Activated CD8-positive, alpha-beta memory T cell treated with anti-CD3 and anti-CD28 coated beads for 24 hours (primary cell): ENCODE data around the gene PRPSAP2.
"Not testable (repeated sequence)": the region's sequence is repeated elsewhere in the genome, so short reads cannot be mapped to it uniquely, and the experiment has no call there.

ENCODE experiments used
- DNase-seq: peaks from one replicate; pipeline ENCODE4 v3.0.0-alpha.2; 2020

PRPSAP2 gene

DNA sequence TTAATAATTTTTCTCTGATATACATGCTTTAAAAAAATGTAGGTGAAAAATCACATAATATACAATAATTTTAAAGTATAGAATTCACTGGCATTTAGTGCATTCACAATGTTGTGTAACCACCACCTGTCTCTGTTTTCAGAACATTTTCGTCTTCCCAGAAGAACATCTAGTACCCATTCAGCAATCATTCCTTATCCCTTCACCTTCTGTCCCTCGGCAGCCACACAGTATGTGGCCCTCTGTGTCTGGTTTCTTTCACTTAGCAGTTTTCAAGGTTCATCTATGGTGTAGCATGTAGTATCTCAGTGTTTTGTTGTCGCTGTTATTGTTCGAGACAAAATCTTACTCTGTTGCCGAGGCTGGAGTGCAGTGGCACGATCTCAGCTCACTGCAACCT lies 33.6 kb downstream of the PRPSAP2 start:
- no peak for DNase-seq

DNA sequence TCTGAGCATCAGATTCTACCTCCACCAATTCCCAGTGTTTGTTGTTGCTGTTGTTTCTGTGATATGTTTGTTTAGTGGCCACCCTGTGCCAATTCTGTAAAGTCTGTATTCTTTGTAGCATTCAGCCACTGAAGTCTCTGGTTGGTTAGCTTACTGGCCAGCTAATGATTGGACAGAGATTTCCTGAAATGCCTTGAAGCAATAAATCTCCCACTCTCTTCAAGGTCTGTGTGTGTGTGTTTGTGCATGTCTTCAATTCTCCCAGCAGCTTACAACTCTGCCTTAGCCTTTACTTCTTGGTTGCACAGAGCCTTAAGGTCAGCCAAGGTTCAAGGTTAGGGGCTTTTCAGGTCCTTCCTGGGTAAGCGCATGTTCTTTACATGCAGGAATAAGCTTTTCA lies 38.2 kb downstream of the PRPSAP2 start:
- DNase-seq = no peak

DNA sequence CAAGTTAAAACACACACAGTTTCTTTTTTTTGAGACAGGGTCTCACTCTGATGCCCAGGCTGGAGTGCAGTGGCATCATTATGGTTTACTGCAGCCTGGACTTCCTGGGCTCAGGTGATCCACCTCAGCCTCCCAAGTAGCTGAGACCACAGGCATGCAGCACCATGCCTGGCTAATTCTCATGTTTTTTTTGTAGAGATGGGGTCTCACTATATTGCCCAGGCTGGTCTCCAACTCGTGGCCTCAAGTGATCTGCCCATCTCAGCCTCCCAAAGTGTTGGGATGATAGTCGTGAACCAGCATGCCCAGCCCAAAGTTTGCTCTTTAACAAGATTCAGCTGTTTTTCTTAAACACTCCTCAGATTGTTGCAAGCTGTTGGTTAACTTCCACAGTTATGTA lies 39.0 kb downstream of the PRPSAP2 start:
- no peak for DNase-seq

DNA sequence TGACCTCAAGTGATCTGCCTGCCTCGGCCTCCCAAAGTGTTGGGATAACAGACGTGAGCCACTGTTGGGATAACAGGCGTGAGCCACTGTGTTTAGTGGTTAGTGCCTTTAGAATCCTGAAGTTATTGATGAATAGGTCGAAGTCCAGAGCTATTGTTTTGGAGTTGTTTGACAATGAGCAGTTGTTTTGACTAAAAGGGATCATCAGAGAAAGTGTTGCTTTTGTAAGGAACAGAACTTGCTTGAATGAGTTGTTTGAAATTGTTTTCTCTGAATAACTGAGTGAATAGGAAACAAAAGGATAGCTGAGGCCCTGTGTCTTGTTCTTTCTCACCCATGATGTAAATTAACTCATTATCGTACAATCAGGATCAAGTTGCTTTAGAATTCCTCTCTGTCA lies 46.6 kb downstream of the PRPSAP2 start:
- DNase-seq = no peak

DNA sequence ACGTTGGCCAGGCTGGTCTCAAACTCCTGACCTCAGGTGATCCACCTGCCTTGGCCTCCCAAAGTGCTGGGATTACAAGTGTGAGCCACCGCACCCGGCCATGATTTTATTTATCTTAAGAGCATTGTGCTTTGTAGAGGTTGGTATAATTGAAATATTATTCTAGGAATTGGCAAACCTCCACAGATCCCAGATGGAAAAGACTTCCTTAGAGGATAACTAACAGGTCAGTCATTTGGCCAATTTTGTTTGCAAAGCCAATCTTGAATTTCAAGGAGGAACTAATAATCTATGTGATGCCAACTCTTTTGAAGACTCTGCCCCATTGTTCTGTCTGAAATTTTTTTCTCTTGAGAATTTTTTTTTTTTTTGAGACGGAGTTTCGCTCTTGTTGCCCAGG lies 47.3 kb downstream of the PRPSAP2 start:
- no peak for DNase-seq

DNA sequence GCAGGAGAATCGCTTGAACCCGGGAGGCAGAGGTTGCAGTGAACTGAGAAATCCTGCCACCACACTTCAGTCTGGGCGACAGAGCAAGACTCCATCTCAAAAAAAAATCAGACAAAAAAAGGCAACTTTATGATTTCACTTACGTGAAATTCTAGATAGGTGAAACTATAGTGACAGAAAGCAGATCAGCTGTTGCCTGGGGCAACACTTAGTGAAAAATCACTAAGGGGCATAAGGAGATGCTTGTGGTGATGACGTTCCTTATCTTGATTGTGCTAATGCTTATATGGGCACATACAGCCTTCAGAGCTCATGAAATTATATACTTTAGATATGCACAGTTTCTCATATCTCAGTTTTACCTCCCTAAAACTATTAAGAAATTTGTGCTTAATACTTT lies 52.4 kb downstream of the PRPSAP2 start:
- no peak for DNase-seq

DNA sequence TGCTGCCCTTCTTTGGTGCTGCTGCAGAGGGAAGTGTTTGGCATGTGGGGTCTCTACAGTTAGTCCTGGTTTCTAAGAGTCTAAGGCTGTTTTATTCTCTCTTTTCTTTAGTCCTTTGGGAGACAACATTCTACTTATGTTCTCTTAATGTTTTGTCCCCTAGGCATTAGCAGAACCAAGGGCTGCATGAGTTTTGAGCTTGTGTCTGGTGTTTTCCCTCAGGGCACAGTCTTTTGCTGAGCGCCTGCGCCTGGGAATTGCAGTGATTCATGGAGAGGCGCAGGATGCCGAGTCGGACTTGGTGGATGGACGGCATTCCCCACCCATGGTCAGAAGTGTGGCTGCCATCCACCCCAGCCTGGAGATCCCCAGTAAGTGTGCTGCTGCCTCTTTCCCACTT lies 53.0 kb downstream of the PRPSAP2 start:
- DNase-seq = no peak

DNA sequence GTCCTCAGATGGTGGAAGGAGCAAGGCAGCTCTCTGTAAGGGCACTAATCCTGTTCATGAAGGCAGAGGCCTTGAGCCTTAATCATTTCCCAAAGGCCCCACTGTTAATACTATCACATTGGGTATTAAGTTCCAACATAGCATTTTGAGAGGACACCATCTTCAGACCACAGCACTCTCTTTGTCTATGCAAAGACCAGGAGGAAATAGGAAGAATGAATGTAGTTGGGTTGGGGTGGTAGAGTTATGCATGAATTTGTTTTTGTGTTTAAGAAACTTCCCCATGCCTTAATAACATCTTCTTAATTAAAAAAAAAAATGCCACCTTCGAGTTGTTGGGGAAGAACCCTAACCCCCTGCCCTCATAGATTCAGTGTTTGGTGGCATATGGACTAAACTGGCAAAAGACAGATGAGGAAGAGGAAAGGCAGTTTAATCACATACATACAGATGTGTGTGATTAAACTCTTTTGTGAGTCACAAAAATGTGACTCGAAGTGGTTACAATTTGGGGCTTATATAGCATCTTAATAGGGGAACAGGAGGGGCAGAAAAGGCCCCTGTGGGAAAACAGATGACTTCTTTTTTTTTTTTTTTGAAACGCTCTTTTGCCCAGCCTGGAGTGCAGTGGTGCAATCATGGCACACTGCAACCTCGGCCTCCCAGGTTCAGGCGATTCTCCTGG lies 59.0 kb downstream of the PRPSAP2 start:
- DNase-seq = no peak

DNA sequence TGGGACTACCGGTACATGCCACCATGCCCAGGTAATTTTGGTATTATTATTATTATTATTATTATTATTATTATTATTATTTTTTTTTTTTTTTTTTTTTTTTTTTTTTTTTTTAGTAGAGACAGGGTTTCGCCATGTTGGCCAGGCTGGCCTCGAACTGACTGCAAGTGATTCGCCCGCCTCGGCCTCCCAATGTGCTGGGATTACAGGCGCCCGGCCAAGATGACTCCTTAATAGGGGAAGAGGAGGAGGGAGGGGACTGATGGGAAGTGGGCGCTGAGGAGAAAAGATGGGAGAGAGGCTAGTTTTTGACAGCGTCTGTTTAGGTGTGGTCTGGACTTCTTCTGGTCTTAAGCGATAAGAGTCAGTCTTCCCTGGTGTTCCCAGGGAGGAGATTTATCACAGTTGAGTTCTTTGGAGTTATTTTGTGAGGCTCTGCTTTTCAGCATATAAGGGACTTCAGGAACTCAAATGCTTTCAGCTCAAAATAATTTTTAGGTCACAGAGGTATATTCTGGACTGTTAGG lies 59.6 kb downstream of the PRPSAP2 start:
- no peak for DNase-seq

DNA sequence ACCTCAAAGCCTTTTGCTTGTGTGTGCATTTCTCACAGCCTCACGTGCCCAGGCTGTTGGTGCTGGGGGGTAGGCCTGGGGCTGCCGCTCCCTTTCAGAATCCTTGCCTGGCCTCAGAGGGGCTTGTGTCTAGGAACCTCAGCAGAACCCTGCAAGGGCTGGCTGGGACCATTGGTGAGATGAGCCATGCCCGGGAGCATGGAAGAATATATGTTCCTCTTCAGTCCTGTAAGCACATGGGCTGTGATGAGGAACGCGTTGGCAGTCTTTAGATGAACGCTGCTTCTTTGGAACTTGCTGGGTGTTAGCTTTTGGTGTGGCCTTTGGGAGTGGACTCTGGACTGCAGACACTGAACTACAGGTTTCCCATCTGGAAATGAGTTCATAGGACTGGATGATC lies 62.0 kb downstream of the PRPSAP2 start:
- no peak for DNase-seq

DNA sequence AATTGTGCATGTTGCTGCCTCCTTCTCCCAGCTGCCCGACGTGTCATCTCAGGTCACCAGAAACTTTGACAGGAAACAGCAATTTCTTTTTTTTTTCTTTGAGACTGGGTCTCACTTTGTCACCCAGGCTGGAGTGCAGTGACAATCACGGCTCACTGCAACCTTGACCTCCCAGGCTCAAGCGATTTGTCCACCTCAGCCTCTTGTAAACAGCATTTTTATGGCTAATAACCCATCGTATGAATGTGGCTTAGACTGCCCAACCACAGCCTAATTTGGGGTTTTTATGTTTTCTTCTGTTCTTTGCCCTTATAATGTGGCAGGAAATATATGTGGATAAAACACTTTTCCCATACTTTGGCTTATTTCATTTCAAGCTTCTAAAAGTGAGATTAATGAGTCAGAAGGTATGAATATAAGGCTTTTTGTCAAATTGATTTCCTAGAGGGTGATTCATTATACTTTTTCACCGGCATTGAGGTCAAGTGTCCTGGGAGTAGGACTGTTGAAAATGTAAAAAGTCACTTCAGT lies 63.0 kb downstream of the PRPSAP2 start:
- no peak for DNase-seq

DNA sequence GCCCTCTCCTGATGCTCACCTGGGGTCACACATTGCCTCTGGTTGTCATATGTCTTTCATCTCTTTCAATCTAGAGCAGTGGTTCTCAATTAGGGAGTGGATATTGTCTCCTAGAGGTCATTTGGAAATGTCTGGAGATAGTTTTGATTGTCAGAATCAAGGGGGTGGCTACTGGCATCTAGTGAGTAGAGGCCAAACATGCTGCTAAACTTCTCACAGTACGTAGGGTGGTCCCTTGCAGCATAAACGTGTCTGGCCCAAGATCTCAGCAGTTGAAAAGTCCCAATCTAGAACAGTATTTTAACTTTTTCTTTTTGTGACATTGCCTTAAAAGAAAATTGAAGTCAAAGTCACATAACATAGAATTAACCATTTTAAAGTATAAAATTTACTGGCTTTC lies 63.6 kb downstream of the PRPSAP2 start:
- no peak for DNase-seq

DNA sequence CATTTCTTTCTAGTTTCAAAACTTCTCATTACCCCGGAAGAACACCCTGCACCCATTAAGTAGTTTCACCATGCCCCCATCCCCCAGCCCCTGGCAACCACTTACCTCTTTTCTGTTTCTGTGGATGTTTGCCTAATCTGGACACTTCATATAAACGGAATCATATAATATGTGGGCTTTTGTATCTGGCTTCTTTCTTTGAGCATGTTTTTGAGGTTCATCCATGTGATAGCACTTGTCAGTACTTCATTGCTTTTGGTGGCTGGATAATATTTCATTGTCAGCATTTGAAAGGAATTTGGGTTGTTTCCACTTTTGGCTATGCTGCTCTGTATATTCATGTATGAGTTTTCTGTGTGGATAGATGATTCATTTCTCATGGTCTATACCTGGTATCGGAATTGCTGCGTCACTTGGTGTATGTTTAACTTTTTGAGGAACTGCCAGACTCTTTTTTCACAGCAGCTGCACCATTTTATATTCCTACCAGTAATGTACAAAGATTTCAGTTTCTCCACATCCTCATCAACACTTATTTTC lies 64.1 kb downstream of the PRPSAP2 start:
- DNase-seq = no peak

DNA sequence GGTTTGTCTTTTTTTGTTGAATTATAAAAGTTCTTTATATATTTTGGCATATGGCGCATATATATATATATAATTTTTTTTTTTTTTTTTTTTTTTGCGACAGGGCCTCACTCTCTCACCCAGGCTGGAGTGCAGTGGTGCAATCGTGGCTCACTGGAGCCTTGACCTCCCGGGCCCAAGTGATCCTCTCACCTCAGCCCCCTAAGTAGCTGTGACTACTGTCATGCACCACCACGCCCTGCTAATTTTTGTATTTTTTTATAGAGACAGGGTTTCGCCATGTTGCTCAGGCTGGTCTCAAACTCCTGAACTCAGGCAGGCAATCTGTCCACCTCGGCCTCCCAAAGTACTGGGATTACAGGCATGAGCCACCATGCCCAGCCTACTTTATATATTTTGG lies 64.7 kb downstream of the PRPSAP2 start:
- not testable (repeated sequence) for DNase-seq

DNA sequence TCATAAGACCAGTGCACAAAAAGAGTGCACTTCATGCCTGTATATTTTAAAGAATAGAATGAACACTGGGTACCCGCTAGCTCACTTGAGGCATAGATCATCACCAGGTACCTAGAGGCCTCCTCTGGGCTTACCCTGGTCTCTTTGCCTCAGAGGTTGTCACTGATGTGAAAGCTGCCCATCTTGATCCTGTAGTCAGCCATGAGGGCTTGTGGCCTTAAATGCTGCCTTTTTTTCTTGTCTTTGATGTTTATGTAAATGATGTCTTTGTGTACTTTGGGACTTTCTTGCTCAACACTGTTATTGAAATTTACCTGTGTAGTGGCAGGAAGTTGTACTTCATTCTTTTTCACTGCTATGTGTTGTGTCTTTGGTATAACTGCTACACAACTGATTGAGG lies 67.3 kb downstream of the PRPSAP2 start:
- DNase-seq = no peak

DNA sequence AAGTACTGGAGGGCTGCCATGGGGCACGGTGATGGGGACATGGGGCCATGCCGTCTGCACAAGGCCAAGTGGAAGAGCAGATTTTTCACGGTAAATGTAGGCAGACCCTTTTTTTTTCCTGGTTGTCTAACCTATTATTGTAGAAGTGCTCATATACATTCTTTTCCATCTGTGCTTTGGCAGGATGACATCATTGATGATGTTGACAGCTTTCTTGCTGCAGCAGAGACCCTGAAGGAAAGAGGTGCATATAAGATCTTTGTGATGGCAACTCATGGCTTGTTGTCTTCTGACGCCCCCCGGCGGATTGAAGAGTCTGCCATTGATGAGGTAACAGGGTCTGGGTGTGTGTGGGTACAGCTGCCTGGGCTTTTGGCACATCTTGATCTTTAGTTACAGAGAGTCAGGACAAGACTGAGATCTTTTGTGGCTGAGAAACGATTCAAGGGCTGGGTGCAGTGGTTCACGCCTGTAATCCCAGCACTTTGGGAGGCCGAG lies 70.7 kb downstream of the PRPSAP2 start:
- no peak for DNase-seq

DNA sequence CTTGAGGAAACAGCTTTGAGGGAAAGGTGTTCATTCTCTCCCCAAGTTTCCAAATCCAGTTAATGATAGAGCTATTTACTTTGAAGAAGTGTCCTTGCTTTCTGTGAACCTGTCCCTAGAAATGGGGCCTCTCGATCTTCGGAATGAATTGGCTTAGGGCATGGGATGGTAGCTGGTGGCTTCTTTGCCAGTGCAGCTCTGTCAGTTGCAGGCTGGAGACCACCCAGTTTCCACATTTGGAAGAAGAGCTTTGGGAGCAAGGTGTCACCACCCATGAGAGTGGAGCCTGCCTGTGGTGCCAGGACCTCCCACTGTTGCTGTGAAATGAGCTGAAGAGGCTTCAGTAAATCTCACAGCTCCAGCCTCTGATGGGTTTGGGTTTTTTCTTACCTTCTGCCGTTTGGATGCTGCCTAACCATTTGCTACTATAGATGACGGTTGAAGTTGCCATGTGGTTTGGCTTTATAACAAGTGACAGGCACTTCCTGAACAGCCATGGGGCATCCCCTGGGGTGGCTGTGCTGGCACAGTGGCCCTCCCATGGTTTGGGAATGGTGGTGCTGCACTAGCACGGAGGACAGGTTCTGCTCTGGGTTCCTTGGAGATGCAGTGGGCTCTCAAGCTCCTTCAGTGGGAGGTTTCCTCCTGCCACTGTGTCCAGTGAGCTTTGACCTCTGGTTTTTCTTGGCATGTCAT lies 74.6 kb downstream of the PRPSAP2 start:
- no peak for DNase-seq

DNA sequence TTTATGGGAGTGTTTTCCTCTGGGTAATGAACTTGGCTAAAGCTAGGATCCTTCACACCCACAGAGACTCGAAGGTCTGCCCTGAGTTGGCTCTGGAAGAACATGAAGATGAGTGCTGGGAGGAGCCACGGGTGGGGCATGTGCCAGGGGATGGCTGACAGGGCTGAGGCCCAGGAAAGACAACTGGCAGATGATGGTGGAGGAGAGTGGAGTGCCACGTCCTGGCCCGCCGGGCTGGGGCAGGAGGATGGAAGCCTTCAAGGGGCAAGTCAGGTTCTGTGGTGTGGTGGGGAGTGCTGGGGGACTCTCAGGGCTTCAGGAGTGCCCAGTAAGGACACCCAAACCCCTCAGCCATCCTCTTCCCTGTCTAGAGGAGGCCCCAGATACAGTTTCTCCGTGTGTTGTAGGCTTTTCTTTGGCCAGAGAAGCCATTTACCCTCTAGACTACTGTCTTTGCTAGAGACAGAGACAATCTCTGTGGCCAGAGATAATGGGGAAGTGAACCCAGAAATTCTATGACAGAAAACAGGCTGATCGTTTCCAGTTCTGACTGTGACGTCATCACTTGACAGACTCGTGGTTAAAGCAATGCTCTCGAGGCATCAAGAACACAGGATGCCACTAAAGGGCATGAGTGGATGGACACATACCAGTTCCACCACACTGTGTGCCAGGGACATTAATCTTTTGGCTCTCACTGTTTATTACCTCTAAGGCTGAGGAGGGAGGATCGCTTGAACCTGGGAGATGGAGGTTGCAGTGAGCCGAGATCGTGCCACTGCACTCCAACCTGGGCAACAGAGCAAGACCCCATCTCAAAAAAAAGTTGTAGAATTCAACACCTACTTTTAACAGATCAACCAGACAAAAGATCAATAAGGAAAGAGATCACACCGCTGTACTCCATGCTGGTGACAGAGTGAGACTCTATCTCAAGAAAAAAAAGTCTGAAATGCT lies 75.4 kb downstream of the PRPSAP2 start:
- DNase-seq = no peak

DNA sequence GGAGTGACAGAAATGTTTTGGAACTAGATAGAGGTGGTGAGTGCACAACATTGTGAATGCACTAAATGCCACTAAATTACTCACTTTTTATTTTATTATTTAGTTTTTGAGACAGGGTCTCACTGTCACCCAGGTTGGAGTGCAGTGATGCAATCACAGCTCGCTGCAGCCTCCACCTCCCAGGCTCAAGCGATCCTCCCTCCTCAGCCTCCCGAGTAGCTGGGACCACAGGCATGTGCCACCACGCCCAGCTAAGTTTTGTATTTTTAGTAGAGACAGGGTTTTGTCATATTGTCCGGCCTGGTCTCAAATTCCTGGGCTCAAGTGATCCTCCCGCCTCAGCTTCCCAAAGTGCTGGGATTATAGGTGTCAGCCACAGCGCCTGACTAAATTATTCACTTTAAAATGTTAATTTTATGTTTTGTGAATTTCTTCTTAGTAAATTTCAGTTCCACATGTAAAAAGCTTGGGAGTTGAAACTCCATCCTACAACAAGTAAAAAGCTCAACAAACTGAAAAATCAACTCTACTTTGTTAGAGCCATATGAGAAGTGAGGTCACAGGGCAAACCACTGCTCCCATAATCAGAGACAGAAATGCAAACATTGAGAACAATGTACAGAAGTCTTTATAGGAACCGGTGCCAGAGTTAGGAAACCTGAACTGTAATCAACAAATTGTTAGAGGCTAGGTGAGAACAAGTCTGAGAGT lies 80.2 kb downstream of the PRPSAP2 start:
- DNase-seq = no peak

DNA sequence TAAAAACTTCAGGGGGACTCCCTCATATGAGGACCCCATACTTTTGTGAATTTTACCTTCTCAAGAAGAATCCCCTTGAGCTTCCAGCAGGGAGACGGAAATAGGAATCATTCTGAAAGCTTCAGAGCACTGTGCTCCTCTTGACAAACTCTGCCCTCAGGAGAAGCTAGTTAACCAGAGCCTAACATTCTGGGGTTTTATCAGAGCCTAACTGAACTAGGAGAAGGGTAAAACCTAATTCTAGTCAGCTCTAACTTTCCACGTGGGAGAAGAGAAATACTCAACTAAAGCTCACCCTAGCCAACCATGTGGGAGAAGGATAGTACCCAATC lies 80.7 kb downstream of the PRPSAP2 start:
- no peak for DNase-seq

DNA sequence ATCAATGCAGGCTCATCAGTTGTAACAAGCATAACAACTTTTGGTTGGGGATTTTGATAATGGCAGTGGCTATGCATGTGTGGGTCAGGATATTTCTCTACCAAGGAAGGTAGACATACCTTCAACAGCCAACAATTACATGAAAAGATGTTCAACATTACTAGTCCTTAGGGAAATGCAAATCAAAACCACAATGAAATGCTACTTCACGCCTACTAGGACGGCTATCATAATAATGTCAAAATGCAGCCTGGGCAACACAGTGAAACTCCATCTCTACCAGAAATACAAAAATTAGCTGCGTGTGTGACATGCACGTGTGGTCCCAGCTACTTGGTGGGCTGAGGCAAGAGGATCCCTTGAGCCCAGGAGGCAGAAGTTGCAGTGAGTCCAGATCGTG lies 86.7 kb downstream of the PRPSAP2 start:
- DNase-seq = no peak

DNA sequence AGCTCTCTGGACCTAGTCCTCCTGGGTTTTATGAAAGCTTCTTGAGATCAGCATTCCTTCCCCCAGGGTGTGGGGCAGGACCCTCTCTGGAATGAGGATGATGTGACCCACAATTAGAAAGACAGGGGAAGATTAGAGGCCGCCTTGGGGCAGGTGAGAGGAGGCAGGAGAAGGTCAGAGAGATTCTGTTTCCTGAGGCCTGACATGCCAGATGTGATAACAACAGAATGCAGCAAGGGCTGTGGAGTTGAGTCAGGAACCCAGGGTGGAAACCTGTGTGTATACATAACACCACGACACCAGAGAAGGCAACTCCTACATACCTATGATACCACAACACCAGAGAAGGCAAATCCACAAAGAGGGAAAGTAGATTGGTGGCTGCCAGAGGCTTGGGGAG lies 88.6 kb downstream of the PRPSAP2 start:
- no peak for DNase-seq
